ENCODE measurements around the gene NPIPA2. TPM values are rescaled to one million over a fixed set of nuclear protein-coding genes. Genes with fewer than 3 reads are reported as not detected.

Gene NPIPA2
- total RNA-seq, 1 experiment from 2014 or later, result 4.3 TPM

Other genes with a start within 250 kb of the NPIPA2 start
- gene PARN, start 112.3 kb upstream of the NPIPA2 start, total RNA-seq (2014; rRNA removed; shearing (Covaris generic)), result 23.8 and 25.4 TPM in 2 replicates
- 118 and 120 TPM in 2 replicates for gene BFAR, start 109.6 kb upstream of the NPIPA2 start, total RNA-seq (2014; rRNA removed; shearing (Covaris generic))
- gene PLA2G10, start 48.2 kb upstream of the NPIPA2 start, total RNA-seq (2014; rRNA removed; shearing (Covaris generic)), result not detected in 2 replicates
- gene NPIPA3, start 39.1 kb upstream of the NPIPA2 start, total RNA-seq (2014; rRNA removed; shearing (Covaris generic)), result 0.29 and 0.48 TPM in 2 replicates
- 53.4 and 55.2 TPM in 2 replicates for gene NOMO1, start 91.2 kb downstream of the NPIPA2 start, total RNA-seq (2014; rRNA removed; shearing (Covaris generic))
- gene NPIPA1, start 194.9 kb downstream of the NPIPA2 start, total RNA-seq (2014; rRNA removed; shearing (Covaris generic)), result 15.6 and 17.1 TPM in 2 replicates
- gene PDXDC1, start 232.5 kb downstream of the NPIPA2 start, total RNA-seq (2014; rRNA removed; shearing (Covaris generic)), result 29.3 and 29.8 TPM in 2 replicates

Data from RPMI7951 (cell line).